GM19324 (cell line): ENCODE results near the gene ASAP2.
A peak's percentile ranks its signal among the peaks of the same experiment; 100 is the strongest.

Experiments
- ATAC-seq: cut with Tn5 transposase; IDR thresholded peaks from one replicate; pipeline ENCODE4 v1.9.1; 2021; ENCODE audit warnings: mild to moderate bottlenecking, moderate library complexity; ENCODE audit not compliant: unreplicated experiment, low FRiP score

The ASAP2 gene

GRCh38 chr2:9415516-9416169, 209.0 kb downstream of the ASAP2 start:
- no peak for ATAC-seq

- ATAC-seq = no peak
Measured at GRCh38 chr2:9416267-9416961, 209.8 kb downstream of the ASAP2 start.

- ATAC-seq = no peak
Measured at GRCh38 chr2:9416962-9417316, 210.3 kb downstream of the ASAP2 start.

DNA sequence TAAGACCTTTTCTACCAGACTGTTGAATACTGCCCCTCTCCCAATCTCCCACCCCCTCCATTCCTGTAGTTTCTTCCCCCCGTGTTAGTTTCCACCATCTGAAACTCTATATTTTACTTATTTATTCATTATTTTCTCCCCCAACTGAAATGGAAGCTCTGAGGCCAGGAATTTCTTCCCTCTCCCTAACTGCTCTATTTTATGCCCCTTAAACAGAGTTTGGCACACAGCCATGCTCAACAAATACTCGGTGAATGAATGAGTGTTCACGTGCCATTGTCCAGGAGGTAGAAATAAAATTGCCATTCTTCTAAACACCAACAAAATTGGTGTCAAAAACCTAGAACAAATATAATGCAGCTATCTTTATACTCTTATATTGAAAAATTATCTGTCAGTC, 211.1 kb downstream of the ASAP2 start:
- no peak for ATAC-seq

DNA sequence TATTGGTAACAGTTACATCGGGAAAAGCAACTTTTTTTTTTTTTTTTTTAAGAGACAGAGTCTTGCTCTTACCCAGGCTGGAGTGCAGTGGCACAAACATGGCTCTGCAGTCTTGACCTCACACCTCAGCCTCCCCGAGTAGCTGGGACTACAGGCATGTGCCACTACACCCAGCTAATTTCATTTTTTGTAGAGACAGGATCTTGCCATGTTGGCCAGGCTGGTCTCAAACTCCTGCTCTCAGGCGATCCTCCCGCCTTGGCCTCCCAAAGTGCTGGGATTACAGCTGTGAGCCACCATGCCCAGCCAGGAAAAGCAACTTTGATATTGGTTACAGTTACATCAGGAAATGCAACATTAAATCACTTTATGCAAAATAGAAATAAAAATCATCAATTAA, 212.1 kb downstream of the ASAP2 start:
- ATAC-seq = no peak

DNA sequence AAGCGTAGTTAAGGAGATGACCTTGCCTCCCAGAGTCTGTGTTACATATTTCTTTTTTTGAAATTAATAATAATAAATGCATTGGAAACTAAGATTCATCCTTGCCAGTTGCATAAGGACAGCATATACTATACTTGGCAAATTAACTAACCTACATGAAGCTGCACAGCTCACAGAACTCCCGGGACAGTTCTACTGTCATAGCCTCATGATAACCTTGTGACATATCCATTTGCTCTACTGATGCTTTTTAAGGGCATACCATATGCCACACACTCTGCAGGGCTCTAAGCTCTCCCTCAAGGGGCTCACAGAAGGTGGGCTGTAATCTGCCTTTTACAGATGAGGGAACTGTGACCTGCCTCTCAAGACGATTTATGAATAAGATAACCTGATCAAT, 212.9 kb downstream of the ASAP2 start:
- no peak for ATAC-seq

- ATAC-seq = no peak
Measured at GRCh38 chr2:9420495-9420894, 213.9 kb downstream of the ASAP2 start.

DNA sequence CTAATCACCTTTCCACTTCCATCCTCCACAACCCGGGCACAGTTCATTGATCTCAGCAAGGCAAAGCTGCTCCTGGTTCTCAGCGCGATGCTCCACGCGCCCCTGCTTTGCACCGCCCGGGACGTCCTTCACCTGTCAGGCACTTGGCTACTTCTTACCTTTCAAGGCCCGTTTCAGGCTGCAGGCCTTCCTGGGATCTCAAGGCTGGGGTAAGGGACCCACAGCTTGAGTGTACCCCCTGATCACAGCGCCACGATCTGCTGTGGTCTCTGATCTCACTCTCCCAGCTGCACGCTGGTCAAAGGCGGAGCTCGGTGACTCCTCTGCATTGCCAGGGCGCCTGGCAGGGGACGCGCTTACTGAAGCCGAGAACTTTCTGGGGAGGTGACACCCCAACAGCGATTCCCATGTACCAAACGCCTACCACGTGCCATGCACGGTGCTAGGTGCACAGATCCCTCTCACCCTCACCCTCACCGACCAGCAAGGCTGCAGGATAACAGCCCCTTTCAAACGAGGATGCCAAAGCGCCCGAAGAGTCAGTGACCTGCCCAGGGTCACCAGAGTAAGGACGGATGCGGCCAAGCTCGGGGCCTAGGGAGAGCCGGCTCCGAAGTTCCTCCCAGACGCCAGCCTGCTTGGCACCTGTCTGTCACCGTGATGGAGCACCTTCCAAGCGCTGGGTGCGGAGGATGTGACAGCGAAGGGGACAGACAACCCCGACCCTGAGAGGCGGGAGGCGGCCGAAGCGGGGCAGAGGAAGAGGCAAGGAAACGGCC, 215.9 kb downstream of the ASAP2 start:
- peak; percentile 38 for ATAC-seq

GRCh38 chr2:9423100-9423921, 216.7 kb downstream of the ASAP2 start, which contains the start of the genes CPSF3 and ITGB1BP1:
Gene CPSF3 (plus strand): TSS chr2:9423654. CDS start chr2:9423774, 120 bp downstream.
Gene ITGB1BP1 (minus strand): TSS chr2:9423528. CDS start chr2:9418697, 4,831 bp downstream.
- ATAC-seq = peak; percentile 90

DNA sequence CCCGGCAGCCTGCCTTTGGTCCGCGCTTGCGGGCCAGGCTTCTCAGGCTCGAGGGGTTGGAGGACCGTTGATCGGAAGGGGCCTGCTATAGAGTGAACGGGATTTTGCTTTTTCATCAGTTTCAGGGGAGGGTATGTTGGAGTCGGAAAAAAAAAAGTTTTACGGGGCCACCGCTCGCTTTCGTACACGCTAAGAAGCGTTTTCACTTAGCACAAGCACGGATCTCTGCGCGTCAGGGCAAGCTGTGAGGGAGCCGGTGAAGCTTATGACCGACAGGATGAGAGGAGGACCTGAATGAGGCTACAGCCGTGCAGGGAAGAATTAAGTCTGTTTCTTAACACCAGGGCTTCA, 217.3 kb downstream of the ASAP2 start:
- ATAC-seq = peak; percentile 3

DNA sequence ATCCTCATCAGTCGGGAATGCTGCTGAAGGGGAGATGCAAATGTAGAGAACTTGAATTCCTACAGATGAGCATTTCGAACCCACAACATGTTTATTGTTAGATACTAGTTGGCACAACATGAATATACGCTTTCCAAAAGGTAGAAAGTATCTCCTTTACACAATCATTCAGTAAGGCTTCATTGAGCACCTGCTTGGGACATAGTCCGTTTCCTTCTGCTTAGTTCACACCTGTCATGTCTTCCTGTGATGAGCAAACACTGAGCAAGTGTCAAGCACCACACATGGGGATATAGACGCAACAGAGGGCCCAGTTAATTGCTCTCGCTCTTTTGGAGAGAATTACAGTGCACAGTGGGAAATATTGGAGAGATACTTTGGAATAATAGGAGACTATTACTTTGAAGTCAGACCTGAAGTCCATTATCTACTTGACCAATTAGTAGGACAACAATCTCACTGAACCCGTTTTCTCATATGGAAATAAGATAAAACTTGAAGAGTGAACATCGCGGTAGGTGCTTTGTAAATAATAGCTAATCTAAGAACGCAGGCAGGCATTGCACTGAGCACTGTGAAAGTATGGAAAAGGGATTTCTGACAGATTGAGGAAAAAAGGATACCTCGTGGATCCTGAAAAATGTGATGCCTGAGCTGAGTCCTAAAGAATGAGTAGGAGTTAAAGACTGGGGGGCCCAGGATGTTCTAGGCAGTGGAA, 218.0 kb downstream of the ASAP2 start:
- ATAC-seq = no peak

- ATAC-seq = no peak
Measured at GRCh38 chr2:9428965-9429577, 222.5 kb downstream of the ASAP2 start.

DNA sequence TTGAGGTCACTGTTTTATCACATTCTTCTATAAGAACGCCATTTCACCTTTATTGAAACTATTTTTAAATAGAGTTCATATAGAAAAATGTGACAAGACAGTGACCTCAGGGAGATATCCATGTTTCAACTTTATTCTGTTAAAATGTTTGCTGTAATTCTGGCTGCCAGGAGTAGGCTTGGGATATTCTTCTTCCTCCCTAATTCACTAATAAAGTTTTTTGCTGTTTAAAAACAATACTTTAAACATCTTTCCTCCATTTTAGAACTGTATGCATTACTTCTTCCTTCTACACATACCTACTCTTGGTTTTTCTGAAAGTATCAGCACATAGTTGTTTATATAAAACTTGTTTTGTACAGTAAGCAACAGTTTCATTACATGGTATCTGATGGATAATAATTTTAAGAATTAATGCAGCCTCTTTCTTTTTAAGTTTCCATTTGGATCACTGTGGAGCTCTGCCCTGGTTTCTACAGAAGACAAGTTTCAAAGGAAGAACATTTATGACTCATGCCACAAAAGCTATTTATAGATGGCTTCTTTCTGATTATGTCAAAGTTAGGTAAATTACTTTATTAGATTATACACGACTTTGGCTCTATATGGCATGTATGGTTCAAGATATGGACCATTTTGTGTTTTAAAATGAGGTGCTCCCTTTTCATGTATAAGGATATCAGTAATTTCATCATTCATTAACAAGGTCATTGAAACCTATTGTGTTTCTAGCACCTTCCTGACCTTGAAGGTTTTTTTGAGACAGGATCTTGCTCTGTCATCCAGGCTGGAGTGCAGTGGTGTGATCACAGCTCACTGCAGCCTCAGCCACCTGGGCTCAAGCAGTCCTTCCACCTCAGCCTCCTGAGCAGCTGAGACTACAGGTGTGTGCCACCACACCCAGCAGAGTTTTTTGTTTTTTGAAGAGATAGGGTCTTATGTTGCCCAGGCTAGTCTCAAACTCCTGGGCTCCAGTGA, 224.0 kb downstream of the ASAP2 start:
- ATAC-seq = no peak

GRCh38 chr2:9434489-9434888, 227.9 kb downstream of the ASAP2 start:
- no peak for ATAC-seq

DNA sequence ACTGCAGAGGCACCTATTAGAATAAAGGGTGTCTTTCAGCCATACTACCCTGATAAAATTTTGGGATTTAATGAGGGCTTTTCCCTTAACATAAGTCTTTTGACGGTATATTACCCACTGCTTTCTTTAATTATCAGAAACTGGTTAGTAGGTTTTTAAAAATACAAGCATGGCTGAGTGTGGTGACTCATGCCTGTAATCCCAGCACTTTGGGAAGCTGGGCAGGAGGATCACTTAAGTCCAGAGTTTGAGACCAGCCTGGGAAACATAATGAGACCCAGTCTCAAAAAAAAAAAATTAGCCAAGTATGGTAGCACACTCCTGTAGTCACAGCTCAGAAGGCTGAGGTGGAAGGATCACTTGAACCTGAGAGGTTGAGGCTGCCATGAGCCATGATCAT, 232.9 kb downstream of the ASAP2 start:
- no peak for ATAC-seq

- no peak for ATAC-seq
Measured at GRCh38 chr2:9440058-9440727, 233.6 kb downstream of the ASAP2 start.

DNA sequence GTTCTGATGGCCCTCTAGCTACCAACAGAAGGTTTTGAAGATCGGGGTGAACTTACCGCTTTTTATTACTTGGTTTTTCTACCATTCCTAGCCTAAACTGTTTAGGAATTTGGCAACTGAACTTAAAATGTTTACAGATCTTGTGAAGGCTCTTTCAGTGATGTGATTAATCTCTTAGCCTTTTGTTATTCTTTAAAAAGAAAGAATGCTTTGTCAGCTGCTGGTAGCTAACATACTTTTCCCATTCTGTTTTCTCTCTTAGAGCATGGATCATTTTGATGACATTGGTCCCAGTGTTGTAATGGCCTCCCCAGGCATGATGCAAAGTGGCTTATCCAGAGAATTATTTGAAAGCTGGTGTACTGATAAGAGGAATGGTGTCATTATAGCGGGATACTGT, 234.9 kb downstream of the ASAP2 start:
- ATAC-seq = no peak

- ATAC-seq = no peak
Measured at GRCh38 chr2:9443526-9443925, 236.9 kb downstream of the ASAP2 start.
